Renal cortex interstitium (tissue), 11 donors: ENCODE measurements around the gene RNU1-2. TPM values are rescaled to one million over a fixed set of nuclear protein-coding genes. Genes with fewer than 3 reads are reported as not detected.
"Not testable (repeated sequence)": the region's sequence is repeated elsewhere in the genome, so short reads cannot be mapped to it uniquely, and the experiment has no call there.

Source experiments
- DNase-seq, 11 donors: peaks; one replicate each; pipeline ENCODE4 v3.0.0-alpha.2; 2013; ENCODE audit warnings: low read depth in 9 of 11, low spot score in 4 of 11; ENCODE audit errors: extremely low read depth in 1 of 11
- polyA plus RNA-seq, 3 donors: library from polyadenylated mRNA; unstranded; fragments of 120-200 nt; gene quantifications; one replicate each; pipeline ENCODE4 v1.2.1, GENCODE V29; 2013; ENCODE audit not compliant: insufficient read length in 3 of 3

RNU1-2 gene
- polyA plus RNA-seq, 3 donors = 1.5 TPM; not detected in 2

GRCh38 chr1:16882986-16883385, 12.8 kb upstream of the RNU1-2 start:
- peak in 3 of 11 donors; percentile 27 to 46 (median 39) for DNase-seq

- DNase-seq = not testable (repeated sequence)
Measured at GRCh38 chr1:16884487-16884886, 11.3 kb upstream of the RNU1-2 start.

DNA sequence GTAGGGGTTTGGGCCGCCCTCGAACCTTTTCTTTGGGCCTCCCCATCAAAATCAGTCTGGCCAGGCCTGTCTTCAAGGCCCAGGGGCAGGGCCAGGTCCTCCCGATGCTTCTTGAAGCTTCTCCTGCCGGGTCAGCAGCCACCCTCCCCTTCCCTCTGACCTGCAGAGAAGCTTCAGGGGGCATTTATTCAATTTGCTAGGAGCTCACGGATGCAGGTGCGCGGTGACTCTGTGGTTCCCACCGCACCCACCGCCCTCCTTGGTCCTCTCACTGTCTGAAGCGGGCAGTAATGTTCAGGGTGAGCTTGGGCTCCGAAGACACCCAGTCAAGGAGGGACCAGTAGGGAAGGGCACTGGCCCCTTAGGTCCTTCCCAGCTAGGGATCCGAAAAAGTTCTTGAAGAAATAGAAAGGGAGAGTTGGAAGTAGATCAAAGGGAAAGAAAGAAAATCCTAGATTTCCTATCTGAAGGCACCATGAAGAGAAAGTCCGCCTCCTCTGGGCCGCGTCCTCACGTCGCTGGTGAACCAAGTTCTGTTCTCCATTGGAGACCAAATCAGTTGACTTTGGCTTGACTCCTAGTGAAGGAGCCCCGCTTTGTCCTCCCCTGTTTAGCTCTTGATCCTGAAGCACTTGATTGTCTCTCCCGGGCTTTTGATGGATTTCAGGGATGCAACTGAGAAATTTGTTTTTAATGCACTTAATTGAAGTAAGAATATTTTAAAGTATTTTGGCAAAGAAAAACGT, 8.7 kb upstream of the RNU1-2 start:
- no peak for DNase-seq

- peak in 8 of 11 donors; percentile 69 to 91 (median 80) for DNase-seq
Measured at GRCh38 chr1:16888860-16889816, 6.6 kb upstream of the RNU1-2 start.

DNA sequence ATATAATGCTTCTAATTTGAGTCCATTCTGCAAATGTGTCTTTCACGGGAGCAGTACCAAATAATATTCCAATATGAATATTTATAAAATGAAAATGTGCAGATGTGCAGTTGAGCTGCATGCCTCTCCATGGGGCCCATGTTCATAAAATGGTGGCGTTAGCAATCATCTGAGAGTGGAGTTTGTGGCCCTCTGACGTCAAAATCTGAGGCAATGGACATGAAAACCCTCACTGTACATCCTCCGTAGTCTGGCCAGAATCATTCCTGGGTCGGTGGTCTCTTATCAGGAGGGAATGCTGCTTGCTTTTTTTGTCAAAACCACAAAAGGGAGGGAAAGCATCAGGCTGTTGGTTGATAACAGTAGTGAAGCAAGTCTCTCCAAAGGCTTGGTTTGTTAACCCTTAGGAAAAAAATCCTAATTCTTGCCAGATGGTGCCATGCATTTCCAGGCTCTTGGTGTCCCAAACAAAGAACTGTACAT, 5.2 kb upstream of the RNU1-2 start:
- DNase-seq = not testable (repeated sequence)

- DNase-seq = not testable (repeated sequence)
Measured at GRCh38 chr1:16891057-16891456, 4.7 kb upstream of the RNU1-2 start.

GRCh38 chr1:16892978-16893525, 2.7 kb upstream of the RNU1-2 start:
- DNase-seq = not testable (repeated sequence)

- DNase-seq = not testable (repeated sequence)
Measured at GRCh38 chr1:16893796-16894195, 2.0 kb upstream of the RNU1-2 start.

- not testable (repeated sequence) for DNase-seq
Measured at GRCh38 chr1:16894338-16894737, 1.4 kb upstream of the RNU1-2 start.

- peak in 1 of 11 donors; percentile 71 for DNase-seq
Measured at GRCh38 chr1:16895233-16895597, 565 bp upstream of the RNU1-2 start.

- peak in 1 of 11 donors; percentile 45 for DNase-seq
Measured at GRCh38 chr1:16896316-16897055, 706 bp downstream of the RNU1-2 start.

GRCh38 chr1:16897653-16898052, 1.9 kb downstream of the RNU1-2 start:
- not testable (repeated sequence) for DNase-seq

GRCh38 chr1:16898298-16898697, 2.5 kb downstream of the RNU1-2 start:
- DNase-seq = not testable (repeated sequence)

GRCh38 chr1:16899020-16899419, 3.2 kb downstream of the RNU1-2 start:
- not testable (repeated sequence) for DNase-seq

DNA sequence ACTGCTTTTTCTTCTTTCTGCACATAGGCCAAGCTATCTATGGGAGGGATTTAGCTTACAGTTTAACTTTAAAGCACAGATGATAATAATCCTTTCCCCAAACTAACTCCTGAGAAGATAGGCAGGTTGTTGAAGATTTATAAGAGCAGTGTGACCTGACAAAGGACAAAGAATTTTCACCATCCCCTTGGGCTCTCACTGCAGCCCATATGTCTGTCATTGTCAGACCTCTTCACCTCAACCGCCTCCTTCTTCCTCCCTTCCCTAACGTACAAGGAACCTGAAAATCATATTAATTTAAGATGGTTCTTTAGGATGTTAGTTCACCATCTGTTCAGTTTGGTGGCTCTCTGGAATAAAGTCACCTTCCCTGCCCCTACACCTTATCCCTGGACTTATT, 5.0 kb downstream of the RNU1-2 start:
- DNase-seq = no peak

GRCh38 chr1:16901371-16901770, 5.6 kb downstream of the RNU1-2 start:
- DNase-seq = not testable (repeated sequence)

DNA sequence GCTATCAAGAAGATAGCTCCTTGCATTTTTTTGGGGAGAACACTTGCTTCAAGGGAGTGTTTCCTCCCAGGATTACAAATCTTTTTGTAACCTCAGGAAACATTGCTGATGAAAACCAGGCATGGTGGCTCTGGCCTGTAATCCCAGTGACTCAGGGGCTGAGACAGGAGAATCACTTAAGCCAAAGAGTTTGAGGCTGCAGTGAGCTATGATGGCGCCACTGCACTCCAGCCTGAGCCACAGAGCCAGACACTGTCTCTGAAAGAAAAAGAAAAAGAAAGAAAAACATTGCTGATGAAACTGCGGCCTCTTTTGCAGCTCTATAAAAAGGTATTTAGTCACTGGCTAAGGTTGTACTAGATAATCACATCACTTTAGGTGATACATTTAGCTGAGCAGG, 7.3 kb downstream of the RNU1-2 start:
- no peak for DNase-seq

DNA sequence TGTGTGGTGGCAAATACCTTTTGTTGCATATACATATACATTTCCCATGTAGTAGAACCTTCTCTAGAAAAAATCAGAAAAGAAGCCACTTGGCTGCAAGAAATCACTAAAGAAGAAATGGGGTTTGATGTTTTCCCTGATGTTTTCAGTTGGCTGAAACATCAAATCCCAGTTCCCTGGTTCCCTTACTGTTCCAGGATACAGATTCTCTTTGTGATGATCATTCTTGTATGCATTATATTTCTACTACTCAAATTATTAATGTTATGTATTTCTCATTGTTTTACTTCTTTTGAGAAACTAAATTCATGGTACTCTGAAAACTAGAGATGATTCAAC, 7.6 kb downstream of the RNU1-2 start:
- DNase-seq = no peak

DNA sequence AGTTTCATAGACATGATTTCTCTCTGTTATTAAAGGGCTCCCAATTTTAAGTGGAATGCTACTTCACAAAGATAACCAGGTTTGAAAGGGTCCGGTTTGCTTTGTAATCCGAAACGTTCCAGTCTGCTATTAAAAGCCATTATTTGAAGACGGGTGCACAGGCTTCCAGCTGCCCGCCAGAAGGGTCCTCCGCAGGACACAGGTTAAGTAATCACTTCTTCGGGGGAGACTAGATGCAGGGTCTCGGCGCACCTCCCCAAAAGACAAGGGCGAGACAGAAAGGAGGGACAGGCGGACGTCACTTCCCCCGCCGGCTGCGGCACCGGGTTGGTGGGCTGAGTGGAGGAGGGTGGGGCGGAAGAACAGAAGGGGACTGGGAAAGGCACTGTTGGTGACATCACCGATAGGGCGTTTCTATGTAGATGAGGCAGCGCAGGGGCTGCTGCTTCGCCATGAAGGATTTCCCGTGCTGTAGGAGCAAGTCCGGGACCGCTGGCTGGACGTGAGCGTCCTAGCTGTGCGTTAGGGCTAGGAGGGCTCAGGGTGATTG, 8.9 kb downstream of the RNU1-2 start:
- DNase-seq = peak; percentile 95 to 100 (median 99)
